AG08396 (cell line): ENCODE data around the gene SRSF1.
A peak's percentile ranks its signal among the peaks of the same experiment; 100 is the strongest.
"Not testable (repeated sequence)": the region's sequence is repeated elsewhere in the genome, so short reads cannot be mapped to it uniquely, and the experiment has no call there.

ENCODE experiments used
- DNase-seq: peaks from one replicate; pipeline ENCODE4 v3.0.0; 2012; ENCODE audit warnings: low spot score, mixed read lengths

The SRSF1 gene

DNA sequence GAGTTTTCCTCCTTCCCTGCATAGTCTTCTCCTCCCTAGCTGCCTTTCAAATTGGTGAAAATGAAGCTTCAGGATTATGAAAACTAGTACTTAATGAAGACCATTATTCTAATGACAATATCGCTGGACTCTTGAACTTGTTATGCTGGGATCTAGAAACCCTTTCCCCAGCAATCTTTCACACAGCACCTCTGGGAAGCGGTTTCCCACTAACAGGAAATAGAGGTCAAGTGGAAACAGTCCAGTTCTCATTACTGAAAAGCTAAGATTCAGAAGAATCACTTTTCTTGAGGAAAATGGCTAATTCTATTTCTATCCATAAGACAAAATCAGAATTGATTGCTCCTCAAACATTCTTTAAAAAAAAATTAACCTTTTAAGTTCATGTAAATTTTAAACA, 17.0 kb downstream of the SRSF1 start:
- DNase-seq, result no peak

- peak; percentile 90 for DNase-seq
These were observed 18.5 kb downstream of the SRSF1 start for GRCh38 chr17:57988301-57989250.

GRCh38 chr17:57987581-57988300, 19.3 kb downstream of the SRSF1 start, which contains the start of gene VEZF1:
Gene VEZF1, minus strand, starts transcription at chr17:57988254. Its CDS starts 143 bp downstream, at chr17:57988111.
- peak; percentile 86 for DNase-seq

DNA sequence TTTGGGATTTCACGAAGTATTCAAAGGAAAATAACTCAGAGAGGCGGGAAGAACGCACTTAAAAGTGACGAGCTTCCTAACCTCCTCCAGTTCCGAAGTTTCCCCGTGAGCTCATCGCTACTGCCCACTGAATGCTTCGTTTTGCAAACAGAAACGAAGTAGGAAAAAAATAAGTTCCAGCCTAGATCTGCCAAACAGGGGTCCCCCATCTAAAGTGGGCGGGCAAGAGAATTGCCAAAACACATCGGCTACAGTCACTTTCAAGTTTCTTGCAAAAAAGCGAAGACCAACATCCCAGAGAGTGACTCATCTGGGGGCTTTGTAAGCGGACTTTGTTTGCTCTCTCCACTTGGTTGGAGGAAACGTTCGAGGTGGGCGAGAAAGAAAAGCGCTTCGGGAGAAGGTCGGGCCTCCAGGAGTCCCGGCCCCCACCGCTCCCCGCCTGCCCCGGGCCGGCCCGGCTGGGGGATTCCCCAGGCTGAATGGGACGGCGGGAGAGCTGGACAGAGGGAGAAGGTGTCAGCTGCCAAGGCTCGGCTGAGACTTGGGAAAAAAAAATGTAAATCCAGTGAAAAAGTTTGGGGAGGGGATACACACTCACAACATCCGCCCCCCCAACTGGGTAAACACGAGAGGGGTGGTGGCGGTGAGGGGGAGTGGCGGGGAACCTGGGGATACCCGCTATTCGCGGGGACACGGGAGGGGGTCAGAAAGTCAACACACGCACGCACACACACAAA, 20.0 kb downstream of the SRSF1 start:
- DNase-seq, result peak; percentile 70

GRCh38 chr17:57985675-57985974, 21.4 kb downstream of the SRSF1 start:
- peak; percentile 47 for DNase-seq

GRCh38 chr17:57984936-57985674, 21.9 kb downstream of the SRSF1 start:
- DNase-seq, result no peak

GRCh38 chr17:57984261-57984890, 22.7 kb downstream of the SRSF1 start:
- DNase-seq, result no peak

DNA sequence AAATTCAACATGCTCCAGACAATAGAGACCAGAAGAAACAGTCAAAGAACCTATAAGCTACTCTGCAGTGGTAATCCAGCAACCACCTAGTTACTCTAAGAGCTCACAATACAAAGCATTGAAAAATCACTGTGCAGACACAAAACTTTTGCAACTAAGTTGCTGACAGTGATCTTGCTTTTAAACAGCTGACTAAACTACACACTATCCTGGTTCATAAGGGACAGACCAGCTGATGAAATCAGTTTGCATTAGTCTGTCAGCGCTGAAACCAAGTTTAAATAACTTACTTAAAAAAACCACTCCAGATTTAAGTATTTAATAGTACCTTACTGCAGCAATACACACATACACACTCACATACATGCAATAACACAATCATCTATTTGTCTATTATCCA, 23.6 kb downstream of the SRSF1 start:
- DNase-seq, result no peak

- DNase-seq, result no peak
These were observed 24.4 kb downstream of the SRSF1 start for GRCh38 chr17:57982452-57983170.

- DNase-seq, result no peak
These were observed 26.5 kb downstream of the SRSF1 start for GRCh38 chr17:57980522-57980921.

DNA sequence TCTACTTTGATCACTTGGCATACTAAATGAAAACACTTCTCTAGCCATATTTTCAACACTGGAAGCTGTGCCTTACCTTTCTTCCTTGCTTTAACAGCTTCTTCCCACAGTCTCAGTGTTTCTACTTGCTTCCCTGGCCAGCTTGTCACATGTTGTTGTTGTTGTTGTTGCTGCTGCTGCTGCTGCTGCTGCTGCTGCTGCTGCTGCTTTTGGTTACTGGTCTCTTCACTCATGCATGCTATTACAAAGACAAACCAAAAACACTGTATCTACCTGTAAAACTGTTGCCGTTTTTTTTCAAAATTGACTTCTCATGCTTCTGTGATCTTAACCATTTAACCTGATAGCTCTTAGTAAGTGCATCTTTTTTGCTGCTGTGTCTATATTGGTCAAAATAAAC, 28.0 kb downstream of the SRSF1 start:
- DNase-seq, result no peak

- DNase-seq, result no peak
These were observed 30.5 kb downstream of the SRSF1 start for GRCh38 chr17:57976594-57976993.

GRCh38 chr17:57975044-57975443, 32.0 kb downstream of the SRSF1 start:
- no peak for DNase-seq

DNA sequence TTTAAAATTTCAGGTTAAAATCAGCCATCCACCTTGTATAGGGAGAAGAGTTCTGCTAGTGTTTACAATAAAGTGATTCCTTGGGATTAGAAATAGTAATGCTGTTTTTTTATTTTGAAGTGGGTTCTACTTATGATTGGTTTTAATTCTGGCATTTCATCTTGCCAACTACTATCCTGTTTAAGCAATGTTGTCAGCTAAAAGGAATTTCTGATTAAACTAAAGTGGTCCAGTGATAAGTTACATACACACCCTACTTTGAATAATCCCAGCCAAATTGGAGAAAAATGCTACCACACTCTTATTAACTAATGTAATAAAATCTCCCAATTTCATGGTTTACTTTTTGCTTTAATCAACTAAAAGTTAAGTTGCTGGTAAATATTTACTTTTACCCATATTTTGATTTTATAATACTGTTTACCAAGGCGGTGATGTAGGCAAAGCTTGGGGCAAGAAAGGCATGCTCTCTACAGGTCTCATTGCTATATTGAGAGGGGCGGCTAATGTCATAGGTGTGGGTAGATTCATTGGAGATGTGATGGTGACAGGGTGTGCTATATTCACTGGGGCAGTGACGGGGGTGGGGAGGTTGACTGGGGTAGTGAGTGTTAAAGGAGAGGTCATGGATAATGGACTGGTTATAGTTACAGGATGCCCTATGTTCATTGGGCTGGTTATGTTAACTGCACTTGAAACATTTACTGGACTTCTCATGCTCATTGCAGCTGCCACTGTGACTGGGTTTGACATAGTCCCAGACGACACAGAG, 32.8 kb downstream of the SRSF1 start:
- not testable (repeated sequence) for DNase-seq

GRCh38 chr17:57972151-57972550, 34.9 kb downstream of the SRSF1 start:
- DNase-seq, result no peak

- DNase-seq, result no peak
These were observed 35.5 kb downstream of the SRSF1 start for GRCh38 chr17:57971572-57971971.

DNA sequence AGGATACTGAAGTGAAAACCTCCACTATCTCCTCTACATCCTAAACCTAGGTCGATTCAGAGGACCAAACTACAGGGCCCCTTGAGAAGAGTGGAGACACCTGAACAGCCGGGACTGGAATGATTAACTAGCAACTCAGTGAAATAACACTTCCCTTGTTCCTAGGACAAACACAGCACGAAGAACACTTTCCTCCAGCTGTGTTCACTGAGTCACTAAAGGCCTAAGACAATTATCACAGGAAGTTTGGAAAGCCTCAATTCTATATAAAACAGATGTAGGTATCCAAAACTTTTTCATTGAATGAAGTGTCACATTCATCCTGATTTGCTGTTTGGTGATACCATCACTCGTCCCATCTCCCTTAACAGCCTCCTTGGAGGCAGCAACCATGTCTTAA, 36.3 kb downstream of the SRSF1 start:
- no peak for DNase-seq

DNA sequence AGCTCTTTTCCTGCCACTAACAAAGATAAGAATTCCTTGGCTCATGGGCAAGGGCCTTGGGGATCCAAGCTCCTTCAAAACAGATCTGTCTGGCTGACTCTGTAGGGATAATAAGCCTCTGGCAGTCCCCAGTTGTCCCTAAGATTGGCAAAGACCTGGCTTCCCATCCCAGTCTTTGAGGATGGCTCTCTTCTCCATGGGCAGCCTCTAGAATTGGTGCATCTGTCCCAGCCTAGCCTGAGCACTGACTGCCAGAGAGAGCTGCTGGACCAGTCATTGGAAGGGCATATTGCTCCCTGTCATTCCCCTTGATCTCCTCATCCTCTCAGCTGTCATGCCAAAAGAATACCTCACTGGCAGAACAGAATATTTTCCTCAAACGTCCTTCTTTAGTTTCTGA, 38.6 kb downstream of the SRSF1 start:
- no peak for DNase-seq

GRCh38 chr17:57966875-57967274, 40.2 kb downstream of the SRSF1 start:
- no peak for DNase-seq

GRCh38 chr17:57966246-57966645, 40.8 kb downstream of the SRSF1 start:
- DNase-seq, result no peak
